Common myeloid progenitor, CD34-positive (primary cell): ENCODE measurements around the gene ORMDL3.

Experiments used
- CTCF ChIA-PET: fragments of 350-600 bp; sonication (Branson Sonifier 250); formaldehyde crosslinking; loops from one replicate; lab custom pipeline; 2021; ENCODE audit warnings: antibody characterized with exemption; lab: Charles Lee
- POLR2A ChIA-PET: fragments of 350-600 bp; sonication (Branson Sonifier 250); formaldehyde crosslinking; loops from one replicate; lab custom pipeline; 2021; ENCODE audit warnings: antibody characterized with exemption; lab: Charles Lee
- DNase-seq, 3 donors: peaks; one replicate each; pipeline versions ENCODE4 v3.0.0 to v3.0.0-alpha.2; 2013
- H3K27ac ChIP-seq, 2 experiments: 1 replicate in 1 of 2; 2 replicates in 1 of 2; pipeline ENCODE4 v1.7.0; 2013; ENCODE audit warnings: inconsistent platforms in 2 of 2, low read length in 2 of 2, mild to moderate bottlenecking in 2 of 2, low read depth in 1 of 2, moderate library complexity in 1 of 2; ENCODE audit not compliant: severe bottlenecking in 2 of 2, insufficient read depth in 1 of 2, poor library complexity in 1 of 2
- H3K27me3 ChIP-seq, 5 experiments: replicated peaks in 2 of 5; 1 replicate in 3 of 5; 2 replicates in 2 of 5; pipeline versions ENCODE4 v1.6.1 to v1.7.0; 2013; ENCODE audit warnings: low read length in 4 of 5, mild to moderate bottlenecking in 2 of 5, moderate library complexity in 2 of 5, inconsistent platforms in 1 of 5; ENCODE audit not compliant: insufficient read depth in 5 of 5, control insufficient read depth in 4 of 5
- H3K36me3 ChIP-seq, 4 experiments: 1 replicate in 2 of 4; 2 replicates in 2 of 4; pipeline versions ENCODE4 v1.6.1 to v1.7.0; 2013; ENCODE audit warnings: low read length in 3 of 4, control low read depth in 1 of 4, mild to moderate bottlenecking in 1 of 4; ENCODE audit not compliant: control insufficient read depth in 4 of 4, insufficient read depth in 4 of 4
- H3K4me1 ChIP-seq, 4 experiments: 1 replicate in 3 of 4; 2 replicates in 1 of 4; pipeline versions ENCODE4 v1.6.1 to v1.7.1; 2013; ENCODE audit warnings: low read length in 3 of 4, mild to moderate bottlenecking in 3 of 4, control low read depth in 1 of 4, inconsistent platforms in 1 of 4, moderate library complexity in 1 of 4; ENCODE audit not compliant: control insufficient read depth in 4 of 4, insufficient read depth in 4 of 4; ENCODE audit errors: control extremely low read depth in 1 of 4
- H3K4me3 ChIP-seq, 7 experiments: 1 replicate in 4 of 7; 2 replicates in 3 of 7; pipeline versions ENCODE4 v1.5.1 to v1.7.0; 2013; ENCODE audit warnings: mild to moderate bottlenecking in 7 of 7, low read length in 6 of 7, moderate library complexity in 6 of 7, inconsistent platforms in 2 of 7, low read depth in 2 of 7, control low read depth in 1 of 7; ENCODE audit not compliant: insufficient read depth in 4 of 7, control insufficient read depth in 1 of 7; ENCODE audit errors: extremely low read depth in 1 of 7
- H3K9me3 ChIP-seq, 5 experiments: 1 replicate in 4 of 5; 2 replicates in 1 of 5; pipeline versions ENCODE4 v1.6.1 to v1.7.1; 2013; ENCODE audit warnings: low read length in 4 of 5, mild to moderate bottlenecking in 2 of 5, inconsistent platforms in 1 of 5, low read depth in 1 of 5, moderate library complexity in 1 of 5; ENCODE audit not compliant: control insufficient read depth in 4 of 5, insufficient read depth in 2 of 5; ENCODE audit errors: control extremely low read depth in 1 of 5
- WGBS: methylation state at CpG from one replicate; pipeline ENCODE4 v1.1.5; 2013; ENCODE audit not compliant: insufficient coverage; 5-methylcytosine and 5-hydroxymethylcytosine counted together

ORMDL3 gene

GRCh38 chr17:39926135-39926587 lies 1.2 kb downstream of the ORMDL3 start:
- DNase-seq = no peak
- ChIA-PET POLR2A (interaction anchor here (0.6 kb wide), 1 partner anchor 173 kb away, joined by 3 read pairs; no protein-coding TSS in a partner anchor), CTCF (interaction anchor here (1.2 to 1.5 kb wide), 2 partner anchors 22 to 53 kb away, joined by 3 to 4 read pairs; no protein-coding TSS in a partner anchor)
- peaks cover 6 to 31% (median 21%) of the 10 kb centered on the region in 4 experiments for H3K36me3 ChIP-seq
- H3K4me1 ChIP-seq = peaks cover 4 to 63% (median 40%) of the 10 kb centered on the region in 4 experiments
- H3K9me3 ChIP-seq = no peaks in the 10 kb centered on the region
- 22% methylated on average over 4 of the region's 4 CpGs for WGBS
- peak overlapping the region; percentile 20 to 73 for H3K27ac ChIP-seq
- H3K4me3 ChIP-seq = peak overlapping the region in 6 of 7 experiments; percentile 73 to 91 (median 78)
- no peaks in the 10 kb centered on the region for H3K27me3 ChIP-seq

GRCh38 chr17:39925282-39926134 lies 1.9 kb downstream of the ORMDL3 start:
- DNase-seq = no peak
- no peaks in the 10 kb centered on the region for H3K27me3 ChIP-seq
- H3K4me1 ChIP-seq = peaks cover 4 to 70% (median 43%) of the 10 kb centered on the region in 4 experiments
- peaks cover 6 to 34% (median 24%) of the 10 kb centered on the region in 4 experiments for H3K36me3 ChIP-seq
- peak overlapping the region in 3 of 7 experiments; percentile 73 to 81 (median 80) for H3K4me3 ChIP-seq
- POLR2A ChIA-PET = no interaction called here
- no peaks in the 10 kb centered on the region for H3K9me3 ChIP-seq
- 96% methylated on average over 10 of the region's 11 CpGs for WGBS
- CTCF ChIA-PET = interaction anchor here (1.2 to 1.5 kb wide), 2 partner anchors 21 to 53 kb away, joined by 3 to 4 read pairs; no protein-coding TSS in a partner anchor
- peak overlapping the region; percentile 20 to 73 for H3K27ac ChIP-seq

- POLR2A ChIA-PET = no interaction called here
- WGBS = 100% methylated on average over 3 of the region's 3 CpGs
- CTCF ChIA-PET = no interaction called here
Measured at GRCh38 chr17:39924691-39925055, 2.7 kb downstream of the ORMDL3 start.

GRCh38 chr17:39923836-39924690 lies 3.3 kb downstream of the ORMDL3 start:
- 99% methylated on average over 16 of the region's 17 CpGs for WGBS
- ChIA-PET CTCF (no interaction called here), POLR2A (no interaction called here)
- no peak for DNase-seq
- Histone ChIP-seq H3K9me3 (no peaks in the 10 kb centered on the region), H3K4me1 (peaks cover 4 to 72% (median 43%) of the 10 kb centered on the region in 4 experiments), H3K4me3 (no peak overlapping the region), H3K27ac (no peak overlapping the region), H3K36me3 (peaks cover 7 to 42% (median 34%) of the 10 kb centered on the region in 4 experiments), H3K27me3 (no peaks in the 10 kb centered on the region)

More at GRCh38 chr17:39924691-39925055, 2.7 kb downstream of the ORMDL3 start:
- H3K27me3 ChIP-seq = no peaks in the 10 kb centered on the region
- H3K4me1 ChIP-seq = peaks cover 4 to 74% (median 43%) of the 10 kb centered on the region in 4 experiments
- no peak for DNase-seq
- peaks cover 6 to 38% (median 30%) of the 10 kb centered on the region in 4 experiments for H3K36me3 ChIP-seq
- no peak overlapping the region for H3K27ac ChIP-seq
- H3K4me3 ChIP-seq = no peak overlapping the region
- H3K9me3 ChIP-seq = no peaks in the 10 kb centered on the region

GRCh38 chr17:39923230-39923629 lies 4.2 kb downstream of the ORMDL3 start:
- Histone ChIP-seq H3K27ac (no peak overlapping the region), H3K27me3 (no peaks in the 10 kb centered on the region), H3K36me3 (peaks cover 8 to 44% (median 35%) of the 10 kb centered on the region in 4 experiments), H3K9me3 (no peaks in the 10 kb centered on the region), H3K4me3 (no peak overlapping the region), H3K4me1 (peaks cover 4 to 64% (median 35%) of the 10 kb centered on the region in 4 experiments)
- no peak for DNase-seq
- ChIA-PET CTCF (interaction anchor here (1.9 kb wide), 1 partner anchor 17 kb away, joined by 7 read pairs; no protein-coding TSS in a partner anchor), POLR2A (no interaction called here)
- 100% methylated on average over 5 of the region's 6 CpGs for WGBS

- H3K9me3 ChIP-seq = no peaks in the 10 kb centered on the region
- no peak for DNase-seq
- H3K4me3 ChIP-seq = no peak overlapping the region
- no peak overlapping the region for H3K27ac ChIP-seq
- H3K36me3 ChIP-seq = peaks cover 9 to 44% (median 38%) of the 10 kb centered on the region in 4 experiments
- ChIA-PET POLR2A (no interaction called here), CTCF (interaction anchor here (1.5 to 1.9 kb wide), 2 partner anchors 15 to 18 kb away, joined by 3 to 7 read pairs; no protein-coding TSS in a partner anchor)
- H3K27me3 ChIP-seq = no peaks in the 10 kb centered on the region
- peaks cover 4 to 58% (median 29%) of the 10 kb centered on the region in 4 experiments for H3K4me1 ChIP-seq
- 96% methylated on average over 4 of the region's 6 CpGs for WGBS
Measured at GRCh38 chr17:39922006-39922405, 5.4 kb downstream of the ORMDL3 start.
